Adrenal gland (tissue), 12 donors: ENCODE measurements around the gene CALU. TPM values are rescaled to one million over a fixed set of nuclear protein-coding genes. Genes with fewer than 3 reads are reported as not detected.
A peak's percentile ranks its signal among the peaks of the same experiment; 100 is the strongest.

Experiments used
- DNase-seq, 7 donors: peaks; one replicate each; pipeline ENCODE4 v3.0.0-alpha.2; 2019 to 2020
- H3K27ac ChIP-seq, 5 donors: fragments of 200-600 bp; sonication (generic) in 4 of 5; 1 replicate in 3 of 5; 2 replicates in 2 of 5; pipeline versions ENCODE4 v1.5.1 to v1.8.0; 2016 to 2020; ENCODE audit warnings: mild to moderate bottlenecking in 1 of 5
- H3K27me3 ChIP-seq: fragments of 200-600 bp; 2 replicates; pipeline ENCODE4 v1.8.0; 2021
- H3K36me3 ChIP-seq, 2 donors: fragments of 200-600 bp; replicated peaks in 1 of 2; 1 replicate in 1 of 2; 2 replicates in 1 of 2; pipeline versions ENCODE4 v1.5.1 to v1.8.0; 2018 to 2022
- H3K4me1 ChIP-seq, 2 donors: fragments of 200-600 bp; replicated peaks in 1 of 2; 1 replicate in 1 of 2; 2 replicates in 1 of 2; pipeline versions ENCODE4 v1.5.1 to v1.8.0; 2018 to 2021
- H3K4me3 ChIP-seq, 4 donors: fragments of 200-600 bp; sonication (generic) in 3 of 4; one replicate each; pipeline ENCODE4 v1.5.1; 2016 to 2018
- H3K9me3 ChIP-seq, 3 donors: fragments of 200-600 bp; sonication (generic) in 1 of 3; replicated peaks in 1 of 3; 1 replicate in 2 of 3; 2 replicates in 1 of 3; pipeline versions ENCODE4 v1.5.1 to v1.8.0; 2016 to 2021
- CTCF ChIP-seq, 6 experiments: fragments of 450-650 bp in 4 of 6; fragments of 200-600 bp in 2 of 6; sonication (generic) in 1 of 6; IDR thresholded peaks; 1 replicate in 5 of 6; 2 replicates in 1 of 6; pipeline versions ENCODE4 v1.5.1 to v1.8.0; 2016 to 2021; ENCODE audit warnings: antibody characterized with exemption in 6 of 6, mild to moderate bottlenecking in 2 of 6, moderate library complexity in 1 of 6
- POLR2A ChIP-seq, 2 donors: fragments of 450-650 bp; IDR thresholded peaks; one replicate each; pipeline ENCODE4 v1.6.1; 2017; ENCODE audit warnings: antibody characterized with exemption in 2 of 2, mild to moderate bottlenecking in 2 of 2, moderate library complexity in 1 of 2
- WGBS, 4 donors: extraction: QIAGEN DNeasy Blood & Tissue Kit in 2 of 4; methylation state at CpG; one replicate each; pipeline versions ENCODE4 v1.1.5 to v1.1.7; 2013 to 2017; 5-methylcytosine and 5-hydroxymethylcytosine counted together
- intact Hi-C, 2 donors: fragments of 100-400 bp; cut with DNase I; formaldehyde crosslinking; loops; one replicate each; pipeline versions ENCODE4 v1.14.1 to v1.15.0; 2022 to 2023
- polyA plus RNA-seq, 3 donors: library from polyadenylated mRNA; stranded (reverse); fragments of 200-250 nt in 2 of 3; fragments of 350-450 nt in 1 of 3; fragmentation: Illumina TruSeq in 1 of 3; extraction: RNeasy Lipid Tissue Mini Kit (QIAGEN cat#74804) in 1 of 3; gene quantifications; one replicate each; pipeline ENCODE4 v1.2.3, GENCODE V29; 2013 to 2014
- total RNA-seq, 9 donors: library from RNA; depleted of rRNA in 4 of 9; stranded (reverse); fragments of >200 nt in 4 of 9; fragments of 120-200 nt in 1 of 9; fragmentation: NEBNext Ultra II Directional in 1 of 9; extraction: Animal tissue kit (Norgen Biotek cat#: 25700) in 1 of 9; gene quantifications; one replicate each; pipeline versions ENCODE4 v1.1.0 to v1.2.4, GENCODE V29; 2013 to 2023
- donor health status: healthy with polysubstance abuse.
- donor health status: Bipolar disorder and iron deficiency.
- donor health status: DM: yes; HTN: yes; CAD: no.
- donor health status: DM: no; HTN: no; CAD: no.
- donor health status: DM: no; HTN: no; CAD: no.
- donor health status: DM: yes; HTN: yes; CAD: no.

Gene CALU
- total and polyA plus RNA-seq, 12 donors = 16.0 to 199 (median 86.9) TPM

GRCh38 chr7:128791121-128791971 is 52.2 kb downstream of the CALU start, which contains the start of gene CCDC136:
TSS of gene CCDC136 (plus strand) at chr7:128791968. CDS start at chr7:128792412, 444 bp downstream.
- no peak for TF ChIP-seq CTCF (IDR thresholded peaks at IDR 0.05)
- peak in 1 of 2 donors; percentile 28 for TF ChIP-seq POLR2A (IDR thresholded peaks at IDR 0.05)
- WGBS, 4 donors = 0 to 1% (median 1%) methylated on average over 5 to 79 of the region's 80 CpGs
- H3K27ac ChIP-seq = no peak within 1 kb of the TSS
- no peaks in the 10 kb centered on the region for H3K27me3 ChIP-seq
- peak within 1 kb of the TSS in 3 of 4 donors; percentile 45 to 95 (median 60) for H3K4me3 ChIP-seq
- H3K4me1 ChIP-seq = peaks cover 6 to 15% of the 10 kb centered on the region in 2 donors
- DNase-seq = peak; percentile 30 to 77 (median 69)
- intact Hi-C loops = no loop called here
- H3K36me3 ChIP-seq = no peaks in the 10 kb centered on the region
- H3K9me3 ChIP-seq = no peaks in the 10 kb centered on the region

- Histone ChIP-seq H3K27me3 (no peaks in the 10 kb centered on the region), H3K36me3 (no peaks in the 10 kb centered on the region), H3K4me1 (peaks cover 6 to 15% of the 10 kb centered on the region in 2 donors), H3K4me3 (peak overlapping the region in 2 of 4 donors; percentile 45 to 95), H3K9me3 (no peaks in the 10 kb centered on the region), H3K27ac (no peak overlapping the region)
- no peak for TF ChIP-seq POLR2A (IDR thresholded peaks at IDR 0.05)
- TF ChIP-seq CTCF (IDR thresholded peaks at IDR 0.05) = no peak
- 5 to 24% (median 19%) methylated on average over 5 to 9 of the region's 9 CpGs for WGBS, 4 donors
- DNase-seq = peak in 1 of 7 donors; percentile 12
- intact Hi-C loops = no loop called here
These were observed 52.8 kb downstream of the CALU start for GRCh38 chr7:128791972-128792327.

GRCh38 chr7:128792471-128793180 is 53.5 kb downstream of the CALU start:
- Histone ChIP-seq H3K9me3 (no peaks in the 10 kb centered on the region), H3K27ac (no peak overlapping the region), H3K36me3 (no peaks in the 10 kb centered on the region), H3K4me1 (peaks cover 6 to 15% of the 10 kb centered on the region in 2 donors), H3K27me3 (no peaks in the 10 kb centered on the region), H3K4me3 (no peak overlapping the region)
- WGBS, 4 donors = 45 to 68% (median 66%) methylated on average over 8 to 10 of the region's 10 CpGs
- no peak for DNase-seq
- TF ChIP-seq POLR2A (IDR thresholded peaks at IDR 0.05) (no peak), CTCF (IDR thresholded peaks at IDR 0.05) (no peak)
- intact Hi-C loops = no loop called here

GRCh38 chr7:128793181-128793547 is 54.0 kb downstream of the CALU start:
- H3K27ac ChIP-seq = no peak overlapping the region
- no peaks in the 10 kb centered on the region for H3K36me3 ChIP-seq
- WGBS, 4 donors = 92 to 97% (median 94%) methylated on average over 5 of the region's 5 CpGs
- intact Hi-C loops = no loop called here
- no peaks in the 10 kb centered on the region for H3K27me3 ChIP-seq
- DNase-seq = no peak
- TF ChIP-seq CTCF (IDR thresholded peaks at IDR 0.05) = no peak
- TF ChIP-seq POLR2A (IDR thresholded peaks at IDR 0.05) = no peak
- H3K4me1 ChIP-seq = peaks cover 6 to 15% of the 10 kb centered on the region in 2 donors
- no peak overlapping the region for H3K4me3 ChIP-seq
- H3K9me3 ChIP-seq = no peaks in the 10 kb centered on the region
